Cardiac fibroblast (primary cell): ENCODE data around the gene EPO.
"Not testable (repeated sequence)": the region's sequence is repeated elsewhere in the genome, so short reads cannot be mapped to it uniquely, and the experiment has no call there.

Experiments
- DNase-seq, 2 donors: peaks; one replicate each; pipeline versions ENCODE4 v3.0.0 to v3.0.0-alpha.2; 2010; ENCODE audit warnings: low read depth in 2 of 2
- H3K4me3 ChIP-seq, 2 donors: replicated peaks in 1 of 2; 1 replicate in 1 of 2; 2 replicates in 1 of 2; pipeline ENCODE4 v1.5.1; 2011; ENCODE audit warnings: low read depth in 2 of 2, low read length in 2 of 2, mild to moderate bottlenecking in 2 of 2, moderate library complexity in 1 of 2
- CTCF ChIP-seq: IDR thresholded peaks from one replicate; pipeline ENCODE4 v1.5.1; 2011; ENCODE audit warnings: low read depth, mild to moderate bottlenecking, low read length, inconsistent platforms

EPO gene

GRCh38 chr7:100721505-100721812, 1.2 kb downstream of the EPO start:
- TF ChIP-seq CTCF, result no peak
- no peak overlapping the region for H3K4me3 ChIP-seq
- DNase-seq, result no peak

GRCh38 chr7:100722480-100723212, 2.4 kb downstream of the EPO start:
- TF ChIP-seq CTCF, result no peak
- H3K4me3 ChIP-seq, result no peak overlapping the region
- DNase-seq, result no peak

GRCh38 chr7:100723732-100724275, 3.5 kb downstream of the EPO start:
- H3K4me3 ChIP-seq, result no peak overlapping the region
- TF ChIP-seq CTCF, result no peak
- DNase-seq, result no peak

DNA sequence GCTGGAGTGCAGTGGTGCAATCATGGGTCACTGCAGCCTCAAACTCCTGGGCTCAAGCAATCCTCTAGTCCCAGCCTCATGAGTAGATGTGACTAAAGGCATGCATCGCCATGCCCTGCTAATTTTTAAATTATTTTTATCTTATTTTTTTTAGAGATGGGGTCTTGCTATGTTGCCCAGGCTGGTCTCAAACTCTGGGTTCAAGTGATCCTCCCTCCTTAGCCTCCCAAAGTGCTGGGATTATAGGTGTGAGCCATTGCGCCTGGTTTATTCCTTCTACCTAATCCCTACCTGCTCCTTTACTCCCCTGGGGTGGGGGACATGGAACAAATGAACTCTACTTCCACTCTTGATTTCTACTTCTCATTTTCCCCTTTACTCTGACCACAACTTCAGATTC, 4.1 kb downstream of the EPO start:
- H3K4me3 ChIP-seq, DNase-seq: not testable (repeated sequence)

DNA sequence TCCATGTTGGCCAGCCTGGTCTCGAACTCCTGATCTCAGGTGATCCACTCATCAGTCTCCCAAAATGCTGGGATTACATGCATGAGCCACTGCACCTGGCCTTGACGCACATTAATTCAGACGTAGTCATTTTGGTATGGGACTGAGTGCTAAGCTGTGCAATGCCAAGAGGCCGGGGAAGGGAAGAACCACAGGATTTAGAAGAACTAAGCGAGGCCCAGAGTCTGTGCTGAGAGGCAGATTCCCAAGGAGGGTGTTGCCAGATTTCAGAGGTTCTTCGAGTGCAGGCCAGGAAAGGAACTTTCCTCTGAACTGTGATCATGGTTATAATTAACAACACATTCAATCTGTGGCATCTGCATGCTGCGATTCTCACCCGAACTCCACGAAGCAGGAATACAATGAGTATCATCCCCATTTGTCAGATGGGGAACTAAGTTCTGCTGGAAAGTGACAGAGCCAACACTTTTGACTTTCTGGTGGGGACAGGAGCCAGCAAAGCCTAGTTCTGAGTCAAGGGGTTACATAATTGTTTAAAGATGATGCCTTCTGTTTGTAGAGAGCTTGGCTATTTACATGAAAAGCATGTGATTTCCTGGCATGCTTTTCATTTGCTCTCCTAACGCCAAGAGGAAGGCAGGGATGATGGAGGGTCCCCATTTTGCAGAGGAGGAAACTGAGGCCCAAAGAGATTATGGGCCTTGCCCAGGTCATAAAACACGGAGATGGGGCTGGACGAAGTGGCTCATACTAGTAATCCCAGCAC, 6.9 kb downstream of the EPO start:
- no peak for TF ChIP-seq CTCF
- DNase-seq, result peak; percentile 71 to 72

DNA sequence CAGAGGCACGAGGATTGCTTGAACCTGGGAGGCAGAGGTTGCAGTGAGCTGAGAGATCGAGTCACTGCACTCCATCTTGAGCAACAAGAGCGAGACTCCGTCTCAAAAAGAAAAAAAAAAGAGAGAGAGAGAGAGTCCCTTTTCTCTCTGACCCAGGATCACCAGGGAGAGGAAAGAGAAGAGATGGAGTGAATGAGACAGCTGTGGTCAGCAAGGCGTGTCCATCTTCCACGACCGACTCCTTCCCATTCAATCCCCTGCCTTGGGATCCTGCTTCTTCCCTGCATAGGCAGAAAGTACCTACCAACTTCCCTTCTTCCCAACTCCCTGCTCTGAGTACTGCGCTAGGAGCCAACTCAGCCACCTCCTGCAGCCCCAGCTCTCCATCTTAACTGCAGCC, 7.9 kb downstream of the EPO start:
- no peak for TF ChIP-seq CTCF
- H3K4me3 ChIP-seq, result no peak overlapping the region
- no peak for DNase-seq

More for the DNA sequence above, 6.9 kb downstream of the EPO start:
- no peak overlapping the region for H3K4me3 ChIP-seq

GRCh38 chr7:100730136-100730800, 10.0 kb downstream of the EPO start:
- TF ChIP-seq CTCF, result no peak
- DNase-seq, result no peak

More at GRCh38 chr7:100730136-100730800, 10.0 kb downstream of the EPO start:
- H3K4me3 ChIP-seq, result no peak overlapping the region
